Fibroblast of villous mesenchyme (primary cell): Measurements from ENCODE around the gene KIAA0586. TPM values are rescaled to one million over a fixed set of nuclear protein-coding genes. Genes with fewer than 3 reads are reported as not detected.
"Not testable (repeated sequence)": the region's sequence is repeated elsewhere in the genome, so short reads cannot be mapped to it uniquely, and the experiment has no call there.

Experiments used
- DNase-seq: peaks from one replicate; pipeline ENCODE4 v3.0.0-alpha.2; 2010; ENCODE audit warnings: low read depth
- H3K4me3 ChIP-seq: 2 replicates; pipeline ENCODE4 v1.5.1; 2011; ENCODE audit warnings: low read depth, mild to moderate bottlenecking, low read length
- CTCF ChIP-seq: IDR thresholded peaks from 2 replicates; pipeline ENCODE4 v1.5.1; 2012; ENCODE audit warnings: low read depth, mild to moderate bottlenecking, low read length; ENCODE audit not compliant: insufficient read depth
- total RNA-seq: library from RNA; depleted of rRNA; stranded (reverse); fragments of >200 nt; gene quantifications from 2 replicates; pipeline ENCODE4 v1.2.3, GENCODE V29; 2012

KIAA0586 gene
- total RNA-seq, 1 donor, result 30.2 TPM

GRCh38 chr14:58584383-58584782, 156.9 kb downstream of the KIAA0586 start:
- no peak for TF ChIP-seq CTCF
- DNase-seq, result no peak
- H3K4me3 ChIP-seq, result no peak overlapping the region

DNA sequence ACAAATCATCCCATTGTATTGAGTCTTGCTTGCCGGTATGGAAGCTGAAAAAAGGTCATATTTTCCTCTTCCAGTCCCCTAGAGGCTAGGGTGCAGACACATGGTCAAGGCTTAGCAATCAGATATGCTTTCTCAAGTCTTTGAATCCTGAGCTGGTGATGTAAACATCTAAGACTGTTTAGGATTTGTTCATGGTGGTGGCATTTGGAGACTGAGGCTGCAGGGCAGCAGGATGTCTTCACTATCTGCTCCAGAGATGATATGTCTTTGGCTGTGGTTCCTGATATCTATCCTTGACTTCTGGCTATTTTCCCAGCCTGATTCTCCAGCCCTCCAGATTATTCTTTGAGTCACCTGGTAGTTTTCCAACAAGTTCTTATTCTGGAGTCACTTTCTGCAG, 159.8 kb downstream of the KIAA0586 start:
- no peak overlapping the region for H3K4me3 ChIP-seq
- peak; percentile 56 for DNase-seq
- no peak for TF ChIP-seq CTCF

DNA sequence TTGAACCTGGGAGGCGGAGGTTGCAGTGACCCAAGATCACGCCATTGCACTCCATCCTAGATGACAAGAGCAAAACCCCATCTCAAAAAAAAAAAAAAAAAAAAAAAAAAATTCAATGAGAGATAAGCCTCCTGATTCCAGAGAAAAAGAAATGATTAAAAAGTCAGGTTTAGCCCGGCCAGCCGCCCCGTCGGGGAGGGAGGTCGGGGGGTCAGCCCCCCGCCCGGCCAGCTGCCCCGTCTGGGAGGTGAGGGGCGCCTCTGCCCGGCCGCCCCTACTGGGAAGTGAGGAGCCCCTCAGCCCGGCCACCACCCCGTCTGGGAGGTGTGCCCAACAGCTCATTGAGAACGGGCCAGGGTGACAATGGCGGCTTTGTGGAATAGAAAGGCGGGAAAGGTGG, 160.8 kb downstream of the KIAA0586 start:
- DNase-seq, H3K4me3 ChIP-seq: not testable (repeated sequence)

GRCh38 chr14:58593977-58594376, 166.5 kb downstream of the KIAA0586 start:
- DNase-seq, result no peak
- TF ChIP-seq CTCF, result no peak
- no peak overlapping the region for H3K4me3 ChIP-seq

DNA sequence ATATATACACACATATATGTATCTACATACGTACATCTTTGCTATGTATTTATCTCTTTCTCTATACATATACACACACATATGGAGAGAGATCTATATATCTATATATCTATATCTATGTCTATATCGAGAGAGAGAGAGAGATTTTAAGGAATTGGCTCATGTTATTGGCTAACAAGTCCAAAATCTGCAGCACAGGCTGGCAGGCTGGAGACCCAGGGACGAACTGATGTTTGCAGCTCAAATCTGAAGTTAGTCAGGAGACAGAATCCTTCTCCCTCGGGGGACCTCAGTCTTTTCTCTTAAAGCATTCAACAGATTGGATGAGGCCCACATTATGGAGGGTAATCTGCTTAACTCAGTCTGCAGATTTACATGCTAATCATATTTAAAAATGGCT, 169.5 kb downstream of the KIAA0586 start:
- H3K4me3 ChIP-seq, result no peak overlapping the region
- TF ChIP-seq CTCF, result no peak
- DNase-seq, result no peak

GRCh38 chr14:58598028-58598803, 170.7 kb downstream of the KIAA0586 start:
- TF ChIP-seq CTCF, result no peak
- DNase-seq, result no peak
- no peak overlapping the region for H3K4me3 ChIP-seq

DNA sequence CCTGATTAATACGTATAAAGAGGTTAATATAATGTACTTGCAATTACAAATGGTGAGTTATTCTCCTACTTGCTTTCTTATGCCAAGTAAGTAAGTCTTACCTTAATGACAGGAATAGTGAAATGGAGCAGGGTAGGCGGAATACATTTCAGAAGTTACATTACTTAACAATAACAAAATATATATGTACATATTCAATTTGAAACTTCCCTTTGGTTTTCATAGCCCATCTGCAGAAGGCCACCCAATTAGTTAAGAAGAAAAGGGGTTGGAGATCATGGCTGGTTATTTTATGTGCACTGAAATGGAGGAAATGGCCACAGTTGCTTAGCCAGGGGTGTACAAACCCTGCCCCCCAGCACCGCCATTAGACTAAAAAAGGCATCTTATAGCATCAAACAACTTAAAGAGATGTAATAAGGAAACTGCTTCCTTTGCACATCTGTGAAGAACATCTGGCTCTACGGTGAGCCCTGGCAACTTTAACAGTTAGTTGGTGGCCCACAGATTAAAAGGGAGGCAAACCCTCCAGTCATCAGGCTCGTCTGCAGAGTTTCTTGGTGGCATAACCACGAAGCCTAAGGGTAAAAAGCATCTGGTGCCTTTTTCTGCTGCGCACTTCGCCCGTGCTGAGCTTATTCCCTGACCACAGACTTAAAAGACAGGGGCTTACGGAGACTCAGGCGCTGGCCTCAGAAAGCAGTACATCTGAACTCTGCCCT, 171.4 kb downstream of the KIAA0586 start:
- no peak for TF ChIP-seq CTCF
- no peak for DNase-seq
- H3K4me3 ChIP-seq, result no peak overlapping the region
